Astrocyte (in vitro differentiated cells and primary cell): ENCODE results near the gene PLXDC2. TPM values are rescaled to one million over a fixed set of nuclear protein-coding genes. Genes with fewer than 3 reads are reported as not detected.

ENCODE experiments used
- DNase-seq: peaks from one replicate; pipeline ENCODE4 v3.0.0-alpha.2; 2010; ENCODE audit warnings: low read depth
- FAIRE-seq: peaks from 2 replicates; lab custom pipeline; 2011; peaks lifted over from hg19 to GRCh38; lab: Jason Lieb, UNC
- H2AFZ ChIP-seq: 2 replicates; pipeline ENCODE4 v1.6.0; 2012; ENCODE audit warnings: low read depth, low read length, inconsistent platforms
- H3K27ac ChIP-seq: 2 replicates; pipeline ENCODE4 v1.5.1; 2011; ENCODE audit warnings: low read depth, low read length, inconsistent platforms
- H3K27me3 ChIP-seq: 2 replicates; pipeline ENCODE4 v1.6.0; 2011; ENCODE audit warnings: low read length, inconsistent platforms; ENCODE audit not compliant: insufficient read depth
- H3K36me3 ChIP-seq: 2 replicates; pipeline ENCODE4 v1.5.1; 2011; ENCODE audit warnings: low read length, inconsistent platforms; ENCODE audit not compliant: insufficient read depth
- H3K4me1 ChIP-seq: 2 replicates; pipeline ENCODE4 v1.5.1; 2011; ENCODE audit warnings: low read length, inconsistent platforms; ENCODE audit not compliant: insufficient read depth
- H3K4me2 ChIP-seq: 2 replicates; pipeline ENCODE4 v1.6.0; 2012; ENCODE audit warnings: low read length, inconsistent platforms
- H3K4me3 ChIP-seq: 2 replicates; pipeline ENCODE4 v1.5.1; 2011; ENCODE audit warnings: low read depth, mild to moderate bottlenecking, low read length, inconsistent platforms; ENCODE audit not compliant: insufficient read depth
- H3K79me2 ChIP-seq: 2 replicates; pipeline ENCODE4 v1.6.0; 2012; ENCODE audit warnings: mild to moderate bottlenecking, low read length, inconsistent platforms; ENCODE audit not compliant: insufficient read depth
- H3K9ac ChIP-seq: 2 replicates; pipeline ENCODE4 v1.6.0; 2012; ENCODE audit warnings: mild to moderate bottlenecking, low read length, inconsistent platforms
- H3K9me3 ChIP-seq: 2 replicates; pipeline ENCODE4 v1.5.1; 2012; ENCODE audit warnings: low read depth, mild to moderate bottlenecking, low read length, inconsistent platforms; ENCODE audit not compliant: insufficient read depth
- H4K20me1 ChIP-seq: 2 replicates; pipeline ENCODE4 v1.6.0; 2012; ENCODE audit warnings: low read length, inconsistent platforms; ENCODE audit not compliant: insufficient read depth
- H3K27ac Mint-ChIP-seq: one replicate; pipeline ENCODE4 v1.8.0; 2021; ENCODE audit warnings: mild to moderate bottlenecking, mixed read lengths; ENCODE audit not compliant: unreplicated experiment
- H3K27me3 Mint-ChIP-seq: one replicate; pipeline ENCODE4 v1.8.0; 2021; ENCODE audit warnings: low read depth, mixed read lengths; ENCODE audit not compliant: unreplicated experiment
- H3K36me3 Mint-ChIP-seq: one replicate; pipeline ENCODE4 v1.8.0; 2021; ENCODE audit warnings: low read depth, mixed read lengths; ENCODE audit not compliant: unreplicated experiment
- H3K4me1 Mint-ChIP-seq: one replicate; pipeline ENCODE4 v1.8.0; 2021; ENCODE audit warnings: low read depth, mixed read lengths; ENCODE audit not compliant: unreplicated experiment
- H3K4me3 Mint-ChIP-seq: one replicate; pipeline ENCODE4 v1.8.0; 2021; ENCODE audit warnings: mild to moderate bottlenecking, moderate library complexity, mixed read lengths; ENCODE audit not compliant: unreplicated experiment
- H3K9me3 Mint-ChIP-seq: one replicate; pipeline ENCODE4 v1.8.0; 2021; ENCODE audit warnings: mild to moderate bottlenecking, mixed read lengths; ENCODE audit not compliant: unreplicated experiment
- EZH2 ChIP-seq: IDR thresholded peaks from 2 replicates; pipeline ENCODE4 v1.6.1; 2012; ENCODE audit warnings: mild to moderate bottlenecking, low read length, inconsistent platforms; ENCODE audit not compliant: insufficient read depth
- total RNA-seq: library from RNA; stranded (reverse); gene quantifications from 2 replicates; pipeline ENCODE4 v1.2.1, GENCODE V29; 2021
- TF ChIP-seq, protein P1 (sequence below): IDR thresholded peaks from 2 replicates; pipeline ENCODE4 v1.5.1; 2011; ENCODE audit warnings: low read depth, mild to moderate bottlenecking, inconsistent platforms, low read length, moderate library complexity; ENCODE audit not compliant: insufficient read depth

PLXDC2 gene
- total RNA-seq, 1 donor from 2014 or later, result 36.1 TPM

GRCh38 chr10:19785366-19785765 is 30.9 kb upstream of the PLXDC2 start:
- Histone ChIP-seq H3K4me3 (no peak overlapping the region), H3K27me3 (no peaks in the 10 kb centered on the region), H3K4me1 (no peaks in the 10 kb centered on the region), H3K36me3 (no peaks in the 10 kb centered on the region), H2AFZ (no peak overlapping the region), H3K9ac (no peak overlapping the region), H4K20me1 (no peaks in the 10 kb centered on the region), H3K4me2 (no peak overlapping the region), H3K9me3 (no peaks in the 10 kb centered on the region), H3K27ac (no peak overlapping the region), H3K79me2 (no peaks in the 10 kb centered on the region)
- FAIRE-seq (no peak), DNase-seq (no peak)
- no peaks in the 10 kb centered on the region for H3K27me3 Mint-ChIP-seq
- H3K4me3 Mint-ChIP-seq, result no peak overlapping the region
- H3K27ac Mint-ChIP-seq, result no peak overlapping the region
- H3K4me1 Mint-ChIP-seq, result peaks cover 18% of the 10 kb centered on the region
- no peaks in the 10 kb centered on the region for H3K36me3 Mint-ChIP-seq
- no peaks in the 10 kb centered on the region for H3K9me3 Mint-ChIP-seq
- TF ChIP-seq EZH2, result no peak
- TF ChIP-seq, protein P1, sequence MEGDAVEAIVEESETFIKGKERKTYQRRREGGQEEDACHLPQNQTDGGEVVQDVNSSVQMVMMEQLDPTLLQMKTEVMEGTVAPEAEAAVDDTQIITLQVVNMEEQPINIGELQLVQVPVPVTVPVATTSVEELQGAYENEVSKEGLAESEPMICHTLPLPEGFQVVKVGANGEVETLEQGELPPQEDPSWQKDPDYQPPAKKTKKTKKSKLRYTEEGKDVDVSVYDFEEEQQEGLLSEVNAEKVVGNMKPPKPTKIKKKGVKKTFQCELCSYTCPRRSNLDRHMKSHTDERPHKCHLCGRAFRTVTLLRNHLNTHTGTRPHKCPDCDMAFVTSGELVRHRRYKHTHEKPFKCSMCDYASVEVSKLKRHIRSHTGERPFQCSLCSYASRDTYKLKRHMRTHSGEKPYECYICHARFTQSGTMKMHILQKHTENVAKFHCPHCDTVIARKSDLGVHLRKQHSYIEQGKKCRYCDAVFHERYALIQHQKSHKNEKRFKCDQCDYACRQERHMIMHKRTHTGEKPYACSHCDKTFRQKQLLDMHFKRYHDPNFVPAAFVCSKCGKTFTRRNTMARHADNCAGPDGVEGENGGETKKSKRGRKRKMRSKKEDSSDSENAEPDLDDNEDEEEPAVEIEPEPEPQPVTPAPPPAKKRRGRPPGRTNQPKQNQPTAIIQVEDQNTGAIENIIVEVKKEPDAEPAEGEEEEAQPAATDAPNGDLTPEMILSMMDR, result no peak

- Mint-ChIP-seq H3K36me3 (no peaks in the 10 kb centered on the region), H3K4me3 (no peak overlapping the region), H3K4me1 (peaks cover 14% of the 10 kb centered on the region), H3K9me3 (no peaks in the 10 kb centered on the region), H3K27me3 (no peaks in the 10 kb centered on the region), H3K27ac (no peak overlapping the region)
- no peaks in the 10 kb centered on the region for H3K27me3 ChIP-seq
- DNase-seq (peak; percentile 19), FAIRE-seq (no peak)
- H4K20me1 ChIP-seq, result no peaks in the 10 kb centered on the region
- H3K4me2 ChIP-seq, result no peak overlapping the region
- no peaks in the 10 kb centered on the region for H3K36me3 ChIP-seq
- H3K79me2 ChIP-seq, result no peaks in the 10 kb centered on the region
- H3K4me3 ChIP-seq, result no peak overlapping the region
- H3K4me1 ChIP-seq, result no peaks in the 10 kb centered on the region
- H3K9ac ChIP-seq, result no peak overlapping the region
- H2AFZ ChIP-seq, result no peak overlapping the region
- TF ChIP-seq, protein P1, result peak; percentile 94
- TF ChIP-seq EZH2, result no peak
- no peak overlapping the region for H3K27ac ChIP-seq
- no peaks in the 10 kb centered on the region for H3K9me3 ChIP-seq
Observed at GRCh38 chr10:19788075-19788686, 28.1 kb upstream of the PLXDC2 start.

GRCh38 chr10:19788902-19789301 is 27.3 kb upstream of the PLXDC2 start:
- Mint-ChIP-seq H3K27ac (peak overlapping the region; percentile 79), H3K4me3 (no peak overlapping the region), H3K9me3 (no peaks in the 10 kb centered on the region), H3K4me1 (peaks cover 14% of the 10 kb centered on the region), H3K27me3 (no peaks in the 10 kb centered on the region), H3K36me3 (no peaks in the 10 kb centered on the region)
- TF ChIP-seq EZH2, result no peak
- TF ChIP-seq, protein P1, result no peak
- FAIRE-seq, result no peak
- H3K27me3 ChIP-seq, result no peaks in the 10 kb centered on the region
- H3K9ac ChIP-seq, result no peak overlapping the region
- H3K27ac ChIP-seq, result no peak overlapping the region
- DNase-seq, result no peak
- no peak overlapping the region for H3K4me2 ChIP-seq
- H4K20me1 ChIP-seq, result no peaks in the 10 kb centered on the region
- H2AFZ ChIP-seq, result no peak overlapping the region
- H3K36me3 ChIP-seq, result no peaks in the 10 kb centered on the region
- H3K4me3 ChIP-seq, result no peak overlapping the region
- H3K4me1 ChIP-seq, result no peaks in the 10 kb centered on the region
- no peaks in the 10 kb centered on the region for H3K9me3 ChIP-seq
- no peaks in the 10 kb centered on the region for H3K79me2 ChIP-seq
